ENCODE measurements around the gene KRTAP7-1. TPM values are rescaled to one million over a fixed set of nuclear protein-coding genes. Genes with fewer than 3 reads are reported as not detected.

Gene KRTAP7-1
- total and polyA plus RNA-seq, 4 donors, result not detected

GRCh38 chr21:30779249-30779648 is 50.3 kb downstream of the KRTAP7-1 start:
- no peaks in the 10 kb centered on the region for H3K4me1 ChIP-seq (ENCODE audit: control insufficient read depth in 4 of 4, insufficient read depth in 4 of 4, low read length in 3 of 4)
- H3K36me3 ChIP-seq (ENCODE audit: control insufficient read depth in 4 of 4, insufficient read depth in 3 of 4, low read depth in 1 of 4, low read length in 3 of 4), result no peaks in the 10 kb centered on the region
- no peak for TF ChIP-seq ATF3 (IDR thresholded peaks at IDR 0.05)
- no peak for TF ChIP-seq HNF4G (IDR thresholded peaks at IDR 0.05)
- no peaks in the 10 kb centered on the region for H3K27me3 ChIP-seq (ENCODE audit: control insufficient read depth in 4 of 4, insufficient read depth in 4 of 4, low read length in 3 of 4)
- no peak for DNase-seq (ENCODE audit: low spot score)
- no peak overlapping the region for H3K27ac ChIP-seq (ENCODE audit: low read depth in 1 of 2, low read length in 2 of 2)
- H3K4me3 ChIP-seq (ENCODE audit: low read depth in 1 of 3, low read length in 3 of 3), result no peak overlapping the region
- 95% methylated on average over 1 of the region's 1 CpG for WGBS
- H3K9ac ChIP-seq (ENCODE audit: low read depth in 1 of 2, low read length in 2 of 2), result no peak overlapping the region
- peaks cover 0 to 1% (median 0%) of the 10 kb centered on the region in 4 donors for H3K9me3 ChIP-seq (ENCODE audit: control insufficient read depth in 4 of 4, low read length in 3 of 4)

Small RNA genes lying within 50 kb of the gene (small RNA-seq; reads per million reads assigned to genes)
- gene KRTAP8-2P (not detected), gene KRTAP8-3P (not detected)

Other genes starting within 250 kb of the KRTAP7-1 start
- not detected for gene KRTAP22-2, start 239.4 kb downstream of the KRTAP7-1 start, total RNA-seq
- gene KRTAP22-2, start 239.4 kb downstream of the KRTAP7-1 start, polyA plus RNA-seq, result not detected
- not detected for gene KRTAP6-3, start 237.3 kb downstream of the KRTAP7-1 start, total RNA-seq
- not detected for gene KRTAP6-3, start 237.3 kb downstream of the KRTAP7-1 start, polyA plus RNA-seq
- not detected for gene KRTAP6-2, start 230.9 kb downstream of the KRTAP7-1 start, total RNA-seq
- gene KRTAP6-2, start 230.9 kb downstream of the KRTAP7-1 start, polyA plus RNA-seq, result not detected
- gene KRTAP22-1, start 228.7 kb downstream of the KRTAP7-1 start, total RNA-seq, result not detected
- gene KRTAP22-1, start 228.7 kb downstream of the KRTAP7-1 start, polyA plus RNA-seq, result not detected
- gene KRTAP6-1, start 215.8 kb downstream of the KRTAP7-1 start, total RNA-seq, result not detected
- gene KRTAP6-1, start 215.8 kb downstream of the KRTAP7-1 start, polyA plus RNA-seq, result not detected
- gene KRTAP20-1, start 213.3 kb downstream of the KRTAP7-1 start, total RNA-seq, result not detected
- gene KRTAP20-1, start 213.3 kb downstream of the KRTAP7-1 start, polyA plus RNA-seq, result not detected
- gene KRTAP20-4, start 209.1 kb downstream of the KRTAP7-1 start, total RNA-seq, result not detected
- not detected for gene KRTAP20-4, start 209.1 kb downstream of the KRTAP7-1 start, polyA plus RNA-seq
- gene KRTAP20-2, start 194.6 kb downstream of the KRTAP7-1 start, total RNA-seq, result not detected
- not detected for gene KRTAP20-2, start 194.6 kb downstream of the KRTAP7-1 start, polyA plus RNA-seq
- not detected for gene KRTAP20-3, start 186.9 kb downstream of the KRTAP7-1 start, total RNA-seq
- not detected for gene KRTAP20-3, start 186.9 kb downstream of the KRTAP7-1 start, polyA plus RNA-seq
- gene KRTAP21-3, start 111.0 kb downstream of the KRTAP7-1 start, total RNA-seq, result not detected
- gene KRTAP21-3, start 111.0 kb downstream of the KRTAP7-1 start, polyA plus RNA-seq, result not detected
- not detected for gene KRTAP21-2, start 82.5 kb downstream of the KRTAP7-1 start, total RNA-seq
- gene KRTAP21-2, start 82.5 kb downstream of the KRTAP7-1 start, polyA plus RNA-seq, result not detected
- gene KRTAP21-1, start 74.3 kb downstream of the KRTAP7-1 start, total RNA-seq, result not detected
- gene KRTAP21-1, start 74.3 kb downstream of the KRTAP7-1 start, polyA plus RNA-seq, result not detected
- not detected for gene KRTAP8-1, start 16.5 kb downstream of the KRTAP7-1 start, total RNA-seq
- gene KRTAP8-1, start 16.5 kb downstream of the KRTAP7-1 start, polyA plus RNA-seq, result not detected
- gene KRTAP11-1, start 51.8 kb upstream of the KRTAP7-1 start, total RNA-seq, result not detected
- gene KRTAP11-1, start 51.8 kb upstream of the KRTAP7-1 start, polyA plus RNA-seq, result not detected
- gene KRTAP19-8, start 208.7 kb upstream of the KRTAP7-1 start, total RNA-seq, result not detected
- gene KRTAP19-8, start 208.7 kb upstream of the KRTAP7-1 start, polyA plus RNA-seq, result not detected